IMR-90 (cell line): Measurements from ENCODE around the gene LRCOL1. TPM values are rescaled to one million over a fixed set of nuclear protein-coding genes. Genes with fewer than 3 reads are reported as not detected.

Experiments used
- ATAC-seq: fragments of 200-7000 bp; cut with Tn5 transposase; 2 replicates; pipeline ENCODE4 v1.9.1; 2020; ENCODE audit warnings: low read depth, mild to moderate bottlenecking, moderate library complexity
- BruUV-seq: library from RNA; stranded (reverse); fragments of 400-500 nt; replicated peaks from 2 replicates; lab custom pipeline; 2021; lab: Mats Ljungman, UMichigan
- CTCF ChIA-PET: fragments of 300-600 bp; formaldehyde crosslinking; extraction: SDS; loops from one replicate; lab custom pipeline; 2021; ENCODE audit warnings: antibody characterized with exemption; lab: Yijun Ruan, JAX
- POLR2A ChIA-PET: fragments of 300-600 bp; sonication (Branson Sonifier 250); formaldehyde crosslinking; loops from one replicate; lab custom pipeline; 2022; ENCODE audit warnings: antibody characterized with exemption; ENCODE audit not compliant: unreplicated experiment; lab: Charles Lee
- DNase-seq: peaks from one replicate; pipeline ENCODE4 v3.0.0; 2013
- H2AFZ ChIP-seq: replicated peaks from 2 replicates; pipeline ENCODE3; 2013; ENCODE audit warnings: low read length, mild to moderate bottlenecking; ENCODE audit not compliant: poor library complexity
- H2AK5ac ChIP-seq: 2 replicates; pipeline ENCODE4 v1.6.1; 2013; ENCODE audit warnings: low read depth, low read length, inconsistent platforms
- H2AK9ac ChIP-seq: replicated peaks from 2 replicates; pipeline ENCODE3; 2013; ENCODE audit warnings: mild to moderate bottlenecking, low read depth, low read length, moderate library complexity; ENCODE audit not compliant: poor library complexity
- H2BK120ac ChIP-seq: 2 replicates; pipeline ENCODE4 v1.6.1; 2013; ENCODE audit warnings: low read depth, low read length, inconsistent platforms
- H2BK15ac ChIP-seq: 3 replicates; pipeline ENCODE4 v1.6.1; 2013; ENCODE audit warnings: low read depth, low read length, inconsistent platforms
- H2BK20ac ChIP-seq: 2 replicates; pipeline ENCODE4 v1.6.1; 2013; ENCODE audit warnings: low read depth, mild to moderate bottlenecking, inconsistent platforms, low read length, moderate library complexity
- H2BK5ac ChIP-seq: 2 replicates; pipeline ENCODE4 v1.6.1; 2013; ENCODE audit warnings: mild to moderate bottlenecking, low read depth, low read length, inconsistent platforms; ENCODE audit not compliant: poor library complexity, severe bottlenecking
- H3K14ac ChIP-seq: replicated peaks from 2 replicates; pipeline ENCODE4 v1.6.1; 2013; ENCODE audit warnings: low read depth, low read length, inconsistent platforms
- H3K18ac ChIP-seq: 2 replicates; pipeline ENCODE4 v1.6.1; 2013; ENCODE audit warnings: low read depth, low read length, control low read depth
- H3K23ac ChIP-seq: 2 replicates; pipeline ENCODE4 v1.6.1; 2013; ENCODE audit warnings: low read depth, low read length, inconsistent platforms
- H3K27ac ChIP-seq: 2 replicates; pipeline ENCODE4 v1.5.1; 2013; ENCODE audit warnings: mild to moderate bottlenecking, control low read depth, low read length; ENCODE audit not compliant: insufficient read depth
- H3K27me3 ChIP-seq: 2 replicates; pipeline ENCODE4 v1.6.1; 2013; ENCODE audit warnings: low read length; ENCODE audit not compliant: control insufficient read depth, insufficient read depth
- H3K36me3 ChIP-seq: 2 replicates; pipeline ENCODE4 v1.6.1; 2013; ENCODE audit warnings: low read length, mixed read lengths; ENCODE audit not compliant: control insufficient read depth, insufficient read depth
- H3K4ac ChIP-seq: 2 replicates; pipeline ENCODE4 v1.6.1; 2013; ENCODE audit warnings: low read depth, low read length, inconsistent platforms
- H3K4me1 ChIP-seq: 2 replicates; pipeline ENCODE4 v1.6.1; 2013; ENCODE audit warnings: low read length, mixed read lengths; ENCODE audit not compliant: control insufficient read depth, insufficient read depth
- H3K4me2 ChIP-seq: 2 replicates; pipeline ENCODE4 v1.6.1; 2013; ENCODE audit warnings: low read depth, mild to moderate bottlenecking, control low read depth, low read length, moderate library complexity
- H3K4me3 ChIP-seq: 2 replicates; pipeline ENCODE4 v1.5.1; 2013; ENCODE audit warnings: low read depth, mild to moderate bottlenecking, control low read depth, low read length, moderate library complexity; ENCODE audit not compliant: insufficient read depth
- H3K56ac ChIP-seq: 2 replicates; pipeline ENCODE4 v1.6.1; 2013; ENCODE audit warnings: low read length, inconsistent platforms; ENCODE audit not compliant: insufficient read depth; ENCODE audit errors: extremely low read depth
- H3K79me1 ChIP-seq, 2 experiments: 2 replicates each; pipeline ENCODE4 v1.6.1; 2013; ENCODE audit warnings: low read length in 2 of 2, inconsistent platforms in 1 of 2, low read depth in 1 of 2
- H3K9ac ChIP-seq: 2 replicates; pipeline ENCODE4 v1.6.1; 2013; ENCODE audit warnings: low read depth, low read length, control low read depth
- H3K9me1 ChIP-seq: 2 replicates; pipeline ENCODE4 v1.6.1; 2013; ENCODE audit warnings: low read length, inconsistent platforms; ENCODE audit not compliant: insufficient read depth
- H3K9me3 ChIP-seq: 2 replicates; pipeline ENCODE4 v1.6.1; 2013; ENCODE audit warnings: low read length; ENCODE audit not compliant: control insufficient read depth, insufficient read depth
- H4K20me1 ChIP-seq: 2 replicates; pipeline ENCODE4 v1.6.1; 2013; ENCODE audit warnings: low read length, inconsistent platforms; ENCODE audit not compliant: insufficient read depth
- H4K5ac ChIP-seq: 2 replicates; pipeline ENCODE4 v1.6.1; 2013; ENCODE audit warnings: mild to moderate bottlenecking, low read depth, low read length, control low read depth
- H4K8ac ChIP-seq, 2 experiments: 2 replicates each; pipeline ENCODE4 v1.6.1; 2013; ENCODE audit warnings: low read depth in 2 of 2, low read length in 2 of 2, control low read depth in 1 of 2, inconsistent platforms in 1 of 2
- H4K91ac ChIP-seq: 2 replicates; pipeline ENCODE4 v1.6.1; 2013; ENCODE audit warnings: low read depth, low read length, inconsistent platforms; ENCODE audit not compliant: insufficient read depth
- BHLHE40 ChIP-seq: fragments of 150-350 bp; IDR thresholded peaks from 2 replicates; pipeline ENCODE4 v1.6.1; 2016; ENCODE audit warnings: mild to moderate bottlenecking, low read depth, low read length
- CEBPB ChIP-seq: IDR thresholded peaks from 2 replicates; pipeline ENCODE4 v1.6.1; 2012; ENCODE audit warnings: low read depth, low read length, improper control_type of control experiment
- CHD1 ChIP-seq: IDR thresholded peaks from 2 replicates; pipeline ENCODE4 v1.6.1; 2012; ENCODE audit warnings: low read depth, low read length, improper control_type of control experiment
- CTCF ChIP-seq: conservative IDR thresholded peaks from 2 replicates; pipeline ENCODE4 v1.5.1; 2012; ENCODE audit warnings: mild to moderate bottlenecking, low read depth, low read length, improper control_type of control experiment
- MAZ ChIP-seq: IDR thresholded peaks from 2 replicates; pipeline ENCODE4 v1.6.1; 2012; ENCODE audit warnings: low read depth, mild to moderate bottlenecking, low read length, improper control_type of control experiment, moderate library complexity, borderline replicate concordance
- MXI1 ChIP-seq: IDR thresholded peaks from 2 replicates; pipeline ENCODE4 v1.6.1; 2012; ENCODE audit warnings: low read depth, mild to moderate bottlenecking, low read length, moderate library complexity, borderline replicate concordance
- NFE2L2 ChIP-seq: fragments of 150-350 bp; IDR thresholded peaks from 2 replicates; pipeline ENCODE4 v1.6.1; 2016; ENCODE audit warnings: low read depth, mild to moderate bottlenecking, low read length
- POLR2A ChIP-seq: IDR thresholded peaks from 2 replicates; pipeline ENCODE4 v1.6.1; 2012; ENCODE audit warnings: mild to moderate bottlenecking, low read depth, low read length
- RAD21 ChIP-seq: IDR thresholded peaks from 2 replicates; pipeline ENCODE4 v1.6.1; 2012; ENCODE audit warnings: low read length, improper control_type of control experiment
- SMC3 ChIP-seq: fragments of 150-350 bp; IDR thresholded peaks from 2 replicates; pipeline ENCODE4 v1.6.1; 2016; ENCODE audit warnings: low read depth, mild to moderate bottlenecking, antibody characterized with exemption, low read length, moderate library complexity
- WGBS, 2 experiments: methylation state at CpG; one replicate each; pipeline versions ENCODE4 v1.1.5 to v1.1.7; 2013; ENCODE audit warnings: missing lambda C conversion rate in 2 of 2; ENCODE audit not compliant: insufficient read length in 1 of 2; ENCODE audit errors: extremely low coverage in 2 of 2; 5-methylcytosine and 5-hydroxymethylcytosine counted together
- dilution Hi-C: fragments of 300-500 bp; cut with HindIII; formaldehyde crosslinking; loops from one replicate; pipeline ENCODE4 v1.14.3; 2018; ENCODE audit warnings: low sequenced_read_pairs; ENCODE audit not compliant: unreplicated experiment
- in situ Hi-C: fragments of 300-500 bp; cut with MboI; formaldehyde crosslinking; loops from 3 replicates; pipeline ENCODE4 v1.14.3; 2019; ENCODE audit warnings: low sequenced_read_pairs, inconsistent platforms, mixed read lengths
- intact Hi-C: fragments of 100-400 bp; cut with micrococcal nuclease; formaldehyde crosslinking; loops from 2 replicates; pipeline ENCODE4 v1.10.0; 2022
- polyA plus RNA-seq, 3 experiments: library from polyadenylated mRNA; depleted of rRNA; stranded (reverse); fragments of >200 nt; gene quantifications; 2 replicates each; pipeline ENCODE4 v1.2.3, GENCODE V29; 2012; ENCODE audit warnings: low replicate concordance in 1 of 3
- total RNA-seq: library from RNA; depleted of rRNA; stranded (reverse); fragments of >200 nt; gene quantifications from 2 replicates; pipeline ENCODE4 v1.2.3, GENCODE V29; 2012
- TF ChIP-seq, protein P1 (sequence below): fragments of 150-350 bp; IDR thresholded peaks from 2 replicates; pipeline ENCODE4 v1.6.1; 2017; ENCODE audit warnings: mild to moderate bottlenecking, antibody characterized with exemption, low read length, low read depth

Gene LRCOL1
- total and polyA plus RNA-seq, 2 of the 4 experiments (the other 2 are of a cell fraction) = 1.0 TPM; not detected in 1

DNA sequence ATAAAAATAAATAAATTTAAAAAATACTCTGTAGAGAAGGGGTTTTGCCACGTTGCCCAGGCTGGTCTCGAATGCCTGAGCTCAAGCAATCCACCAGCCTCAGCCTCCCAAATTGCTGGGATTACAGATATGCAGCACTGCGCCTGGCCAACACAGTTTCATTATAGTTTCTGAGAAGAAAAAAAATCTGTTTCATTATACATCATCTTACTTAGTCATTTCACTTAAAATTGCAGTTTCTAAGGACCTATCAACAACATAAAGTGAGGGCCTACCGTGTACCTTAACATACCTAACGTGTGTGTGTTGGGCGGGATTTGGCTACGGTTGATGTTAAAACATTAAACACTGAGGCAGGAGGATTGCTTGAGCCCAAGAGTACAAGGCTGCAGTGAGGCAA, 36.5 kb upstream of the LRCOL1 start:
- Histone ChIP-seq H2BK120ac (no peak overlapping the region), H4K20me1 (no peaks in the 10 kb centered on the region; the same call in 1 of the 2 replicates), H3K23ac (no peak overlapping the region), H2AFZ (no peak overlapping the region), H2BK15ac (no peak overlapping the region), H3K27ac (no peak overlapping the region), H3K18ac (no peak overlapping the region), H3K79me1 (no peaks in the 10 kb centered on the region), H3K4me3 (no peak overlapping the region), H3K14ac (no peak overlapping the region), H4K5ac (no peak overlapping the region), H3K9me1 (no peaks in the 10 kb centered on the region), H3K36me3 (peaks cover 41% of the 10 kb centered on the region), H3K4me2 (no peak overlapping the region), H4K91ac (no peak overlapping the region), H2BK5ac (no peak overlapping the region), H3K27me3 (no peaks in the 10 kb centered on the region), H2BK20ac (no peak overlapping the region), H4K8ac (no peak overlapping the region), H3K4ac (no peak overlapping the region), H2AK9ac (no peak overlapping the region), H3K4me1 (no peaks in the 10 kb centered on the region), H3K9ac (no peak overlapping the region), H3K56ac (no peak overlapping the region), H2AK5ac (no peak overlapping the region), H3K9me3 (no peaks in the 10 kb centered on the region)
- dilution Hi-C loops (no loop called here), intact Hi-C loops (no loop called here), in situ Hi-C loops (no loop called here)
- BruUV-seq = no TSS peak
- CTCF ChIA-PET = no interaction called here
- DNase-seq (no peak), ATAC-seq (no peak)
- TF ChIP-seq MXI1 = no peak
- TF ChIP-seq CEBPB = no peak
- TF ChIP-seq, protein P1, sequence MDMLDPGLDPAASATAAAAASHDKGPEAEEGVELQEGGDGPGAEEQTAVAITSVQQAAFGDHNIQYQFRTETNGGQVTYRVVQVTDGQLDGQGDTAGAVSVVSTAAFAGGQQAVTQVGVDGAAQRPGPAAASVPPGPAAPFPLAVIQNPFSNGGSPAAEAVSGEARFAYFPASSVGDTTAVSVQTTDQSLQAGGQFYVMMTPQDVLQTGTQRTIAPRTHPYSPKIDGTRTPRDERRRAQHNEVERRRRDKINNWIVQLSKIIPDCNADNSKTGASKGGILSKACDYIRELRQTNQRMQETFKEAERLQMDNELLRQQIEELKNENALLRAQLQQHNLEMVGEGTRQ = no peak
- TF ChIP-seq CHD1 = no peak
- TF ChIP-seq CTCF = no peak
- no peak for TF ChIP-seq SMC3
- TF ChIP-seq MAZ = no peak
- no peak for TF ChIP-seq POLR2A
- TF ChIP-seq NFE2L2 = no peak
- no peak for TF ChIP-seq RAD21
- TF ChIP-seq BHLHE40 = no peak
- POLR2A ChIA-PET = no interaction called here
- WGBS, 2 experiments = no CpG with 5 or more reads among the region's 7 CpGs
